Hypothalamus (tissue), 51 donors: ENCODE data around the gene SLC17A6.

Source experiments
- DNase-seq, 51 donors: peaks; one replicate each; lab custom pipeline; 2025; lab: John Stamatoyannopoulos, UW

SLC17A6 gene

GRCh38 chr11:22387126-22387525 is 48.9 kb downstream of the SLC17A6 start:
- DNase-seq, result no peak

DNA sequence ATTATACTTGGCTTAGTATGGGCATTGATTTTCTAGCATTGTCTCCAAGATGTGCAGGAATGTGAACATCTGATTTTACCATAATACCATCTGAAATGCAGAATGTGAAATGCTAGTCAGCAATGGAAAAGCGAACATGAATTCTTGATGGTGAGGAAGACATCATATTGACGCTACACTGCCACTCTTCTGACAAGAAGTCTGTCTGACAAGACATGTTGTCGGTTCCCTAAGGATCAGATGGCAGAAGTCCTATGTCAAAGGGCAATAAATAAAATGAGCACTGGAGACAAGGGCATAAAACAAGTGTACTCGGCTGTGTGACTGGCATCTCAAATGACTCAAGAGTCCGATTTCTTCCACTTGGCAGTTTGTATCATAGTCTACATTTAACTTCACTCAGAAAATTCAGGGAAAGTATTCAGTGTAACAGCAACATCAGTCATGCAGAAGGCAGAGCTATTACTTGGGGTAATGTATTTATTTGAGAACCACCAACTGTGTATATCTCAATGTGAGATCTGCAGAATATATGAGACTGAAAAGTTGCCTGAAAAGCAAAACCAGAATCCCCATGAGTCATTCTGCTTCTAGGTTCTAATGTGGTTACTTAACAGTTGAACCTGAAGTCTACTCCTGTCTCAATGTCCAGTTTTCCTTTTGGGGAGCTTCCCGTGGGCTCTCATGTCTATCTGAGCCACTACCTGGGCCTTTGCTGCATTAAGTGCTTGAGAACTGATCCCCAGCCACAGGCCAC is 51.5 kb downstream of the SLC17A6 start:
- no peak for DNase-seq

GRCh38 chr11:22390283-22390655 is 52.1 kb downstream of the SLC17A6 start:
- no peak for DNase-seq

- no peak for DNase-seq
These were observed 54.4 kb downstream of the SLC17A6 start for GRCh38 chr11:22392561-22392960.

GRCh38 chr11:22405377-22405776 is 67.2 kb downstream of the SLC17A6 start:
- no peak for DNase-seq

- no peak for DNase-seq
These were observed 69.1 kb downstream of the SLC17A6 start for GRCh38 chr11:22407267-22407666.

- DNase-seq, result no peak
These were observed 69.7 kb downstream of the SLC17A6 start for GRCh38 chr11:22407921-22408320.

DNA sequence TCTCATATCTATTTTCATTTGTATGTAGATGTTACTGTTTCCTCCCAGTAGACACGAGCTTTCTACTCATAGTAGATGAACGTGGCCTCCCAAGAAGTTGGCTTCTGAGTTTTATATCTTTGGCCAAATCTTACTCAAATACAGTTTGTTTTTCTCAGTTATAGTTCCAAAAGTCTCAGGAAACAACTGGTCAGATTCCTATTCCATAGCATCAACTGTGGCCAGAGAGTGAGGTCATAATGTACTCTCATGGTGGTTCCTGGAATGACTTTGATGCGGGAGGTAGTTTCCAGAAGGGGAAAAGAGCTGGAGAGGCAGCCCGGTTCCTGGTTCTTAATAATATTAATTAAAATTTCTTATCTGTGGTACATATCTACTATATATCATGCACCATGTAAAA is 77.3 kb downstream of the SLC17A6 start:
- DNase-seq, result no peak

GRCh38 chr11:22416462-22416861 is 78.3 kb downstream of the SLC17A6 start:
- no peak for DNase-seq

DNA sequence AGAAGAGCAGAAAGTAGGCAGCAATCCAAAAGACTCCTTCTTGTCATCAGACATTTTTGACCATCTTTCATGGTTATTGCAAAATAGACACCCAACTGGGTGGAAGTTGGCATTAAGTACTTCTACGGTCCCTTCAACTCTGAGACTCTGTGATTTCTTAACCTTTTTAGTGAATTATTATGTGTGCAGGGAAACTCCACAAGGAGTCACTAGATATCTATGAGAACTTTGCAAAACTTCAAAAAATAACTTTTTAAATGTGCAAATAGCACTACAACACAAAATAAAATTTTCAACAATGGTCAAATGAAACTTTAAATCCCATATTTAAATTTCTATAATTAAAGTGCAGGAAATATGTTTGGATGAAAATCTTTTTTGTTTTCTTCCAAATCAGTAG is 88.7 kb downstream of the SLC17A6 start:
- no peak for DNase-seq
